Putamen (tissue), 1 donor: Measurements from ENCODE around the gene CYS1.
"Not testable (repeated sequence)": the region's sequence is repeated elsewhere in the genome, so short reads cannot be mapped to it uniquely, and the experiment has no call there.

Experiments used
- DNase-seq: peaks from one replicate; pipeline ENCODE4 v3.0.0-alpha.2; 2016; ENCODE audit warnings: low spot score

The CYS1 gene

GRCh38 chr2:10091889-10092244, 11.7 kb upstream of the CYS1 start:
- DNase-seq: not testable (repeated sequence)

- DNase-seq: no peak
These were observed 11.1 kb upstream of the CYS1 start for GRCh38 chr2:10091182-10091888.

- DNase-seq: no peak
These were observed 9.5 kb upstream of the CYS1 start for GRCh38 chr2:10089565-10090190.

- DNase-seq: no peak
These were observed 7.1 kb upstream of the CYS1 start for GRCh38 chr2:10087360-10087759.

- DNase-seq: no peak
These were observed 6.7 kb upstream of the CYS1 start for GRCh38 chr2:10086950-10087349.

- no peak for DNase-seq
These were observed 5.5 kb upstream of the CYS1 start for GRCh38 chr2:10085668-10086059.

GRCh38 chr2:10085043-10085667, 4.9 kb upstream of the CYS1 start:
- no peak for DNase-seq

- DNase-seq: no peak
These were observed 4.1 kb upstream of the CYS1 start for GRCh38 chr2:10084223-10084865.

GRCh38 chr2:10083692-10084211, 3.5 kb upstream of the CYS1 start:
- no peak for DNase-seq

GRCh38 chr2:10083046-10083445, 2.8 kb upstream of the CYS1 start:
- DNase-seq: no peak

GRCh38 chr2:10080536-10081304, 509 bp upstream of the CYS1 start:
- no peak for DNase-seq

GRCh38 chr2:10079266-10079869, 843 bp downstream of the CYS1 start:
- DNase-seq: no peak

- no peak for DNase-seq
These were observed 1.4 kb downstream of the CYS1 start for GRCh38 chr2:10078704-10079265.

GRCh38 chr2:10078001-10078400, 2.2 kb downstream of the CYS1 start:
- no peak for DNase-seq

- no peak for DNase-seq
These were observed 3.2 kb downstream of the CYS1 start for GRCh38 chr2:10076988-10077527.

- DNase-seq: no peak
These were observed 3.7 kb downstream of the CYS1 start for GRCh38 chr2:10076511-10076910.

GRCh38 chr2:10075571-10076209, 4.5 kb downstream of the CYS1 start:
- no peak for DNase-seq

- DNase-seq: no peak
These were observed 5.1 kb downstream of the CYS1 start for GRCh38 chr2:10075101-10075500.

GRCh38 chr2:10073706-10074105, 6.5 kb downstream of the CYS1 start:
- no peak for DNase-seq
